Measurements from ENCODE around the gene SLC43A2.
"Not testable (repeated sequence)": the region's sequence is repeated elsewhere in the genome, so short reads cannot be mapped to it uniquely, and the experiment has no call there.

Gene SLC43A2

DNA sequence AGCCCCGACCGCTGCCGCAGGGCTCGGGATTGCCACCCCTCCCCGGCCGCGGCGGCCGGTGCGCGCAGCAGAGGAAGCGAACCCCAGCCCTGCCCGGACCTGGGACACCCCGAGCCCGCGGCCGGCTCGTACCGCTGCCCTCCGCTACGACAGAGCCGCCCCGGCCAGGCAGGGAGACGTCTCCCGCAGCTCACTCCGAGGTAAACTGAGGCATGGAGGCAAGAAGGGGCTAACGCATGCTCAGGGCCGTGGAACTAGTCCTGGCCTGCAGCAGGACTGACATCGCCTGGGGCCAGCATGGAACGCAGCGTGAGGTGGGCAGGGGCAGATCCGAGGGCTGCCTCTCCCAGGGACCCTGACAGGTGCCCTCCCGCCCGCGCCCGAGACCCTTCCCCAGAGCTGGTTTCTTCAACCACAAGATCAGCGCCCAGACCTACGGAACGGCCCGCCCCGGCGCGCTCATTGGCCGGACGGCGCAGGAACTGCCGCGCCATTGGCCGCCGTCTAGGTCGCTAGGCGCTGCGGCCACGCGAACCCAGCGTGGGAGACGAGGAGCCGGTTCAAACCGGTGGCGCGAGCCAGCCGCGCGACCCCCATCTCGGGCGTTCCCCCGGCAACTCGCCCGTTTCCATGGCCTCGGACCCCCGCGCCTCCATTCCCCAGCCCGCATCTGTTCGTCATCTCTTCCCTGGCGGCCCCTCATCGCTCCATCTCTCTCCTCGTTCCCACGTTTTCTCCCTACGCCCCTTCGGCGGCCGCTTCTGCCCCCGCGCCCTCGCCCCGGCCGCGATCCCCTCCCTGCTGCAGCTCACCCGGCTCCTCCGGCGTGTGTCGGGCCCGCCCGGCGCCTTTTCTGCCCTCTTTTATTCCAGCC is at the start of gene SLC43A2:
Gene SLC43A2, minus strand, starts transcription at position 853 of the 874 bp plus-strand sequence. CDS start 960 bp downstream, outside the sequence.
- peak; percentile 79 to 82 for DNase-seq

DNA sequence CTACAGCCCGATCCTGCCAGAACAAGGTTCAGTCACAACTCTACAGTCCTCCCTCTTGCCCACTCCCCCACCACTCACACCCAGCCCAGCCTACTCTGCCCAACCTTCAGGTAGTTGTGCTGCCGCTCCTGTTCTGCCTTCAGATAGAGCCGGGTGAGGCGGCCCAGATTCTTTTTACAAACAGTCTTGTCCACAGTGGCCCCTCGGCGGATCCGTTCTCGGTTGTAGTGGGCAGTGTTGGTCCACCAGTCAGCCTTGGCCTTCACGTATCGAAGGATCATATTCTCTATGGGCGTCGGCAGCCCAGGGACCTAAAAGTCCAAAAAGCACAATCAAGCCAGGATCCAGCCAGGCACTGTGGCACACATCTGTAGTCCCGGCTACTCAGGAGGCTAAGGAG is 47.8 kb upstream of the SLC43A2 start:
- no peak for DNase-seq

DNA sequence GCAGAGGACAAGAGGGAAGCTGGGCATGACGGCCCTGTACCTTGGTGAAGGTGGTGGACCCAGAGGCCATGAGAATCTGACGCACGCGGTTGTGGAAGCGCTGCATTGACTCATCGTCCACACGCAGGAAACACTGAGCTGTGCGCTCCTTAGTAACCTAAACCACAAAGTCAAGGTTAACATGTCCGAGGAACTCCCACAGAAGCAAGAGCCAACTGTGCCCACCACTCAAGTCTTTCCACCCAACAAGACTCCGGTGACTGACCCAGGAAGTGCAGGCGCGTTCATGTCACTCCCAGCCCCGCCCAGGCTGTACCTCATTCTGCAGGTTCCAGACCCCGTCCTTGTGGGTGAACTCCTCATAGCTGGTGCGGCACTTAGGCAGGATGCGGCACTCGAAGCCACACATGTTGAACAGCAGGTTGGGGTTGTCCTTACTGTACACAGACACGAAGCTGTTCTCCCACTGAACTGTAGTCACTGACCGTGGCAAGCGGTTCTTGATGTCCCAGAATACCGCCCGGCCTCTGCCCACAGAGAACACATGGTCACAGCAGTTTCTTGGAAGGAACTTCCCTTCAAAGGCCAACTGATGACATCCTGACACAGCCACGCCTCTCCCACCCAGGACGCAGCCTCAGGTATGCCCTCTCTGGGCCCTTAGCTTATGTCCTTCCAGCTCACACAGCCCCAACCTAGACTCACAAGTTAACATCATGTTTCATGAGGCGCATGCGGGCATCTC is 44.6 kb upstream of the SLC43A2 start:
- DNase-seq: peak; percentile 11 to 63

DNA sequence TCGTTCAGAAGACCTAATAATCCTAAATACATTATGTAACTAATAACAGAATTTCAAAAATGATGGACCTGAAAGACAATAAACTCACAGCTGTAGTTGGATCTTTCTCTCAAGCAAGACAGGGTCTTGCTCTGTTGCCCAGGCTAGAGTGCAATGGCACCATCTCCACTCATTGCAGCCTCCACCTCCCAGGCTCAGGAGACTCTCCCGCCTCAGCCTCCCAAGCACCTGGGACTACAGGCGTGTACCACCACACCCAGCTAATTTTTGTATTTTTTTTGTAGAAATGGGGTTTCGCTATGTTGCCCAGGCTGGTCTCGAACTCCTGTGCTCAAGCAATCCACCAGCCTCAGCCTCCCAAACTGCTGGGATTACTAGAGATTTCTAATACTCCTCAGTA is 35.3 kb upstream of the SLC43A2 start:
- DNase-seq: not testable (repeated sequence)

DNA sequence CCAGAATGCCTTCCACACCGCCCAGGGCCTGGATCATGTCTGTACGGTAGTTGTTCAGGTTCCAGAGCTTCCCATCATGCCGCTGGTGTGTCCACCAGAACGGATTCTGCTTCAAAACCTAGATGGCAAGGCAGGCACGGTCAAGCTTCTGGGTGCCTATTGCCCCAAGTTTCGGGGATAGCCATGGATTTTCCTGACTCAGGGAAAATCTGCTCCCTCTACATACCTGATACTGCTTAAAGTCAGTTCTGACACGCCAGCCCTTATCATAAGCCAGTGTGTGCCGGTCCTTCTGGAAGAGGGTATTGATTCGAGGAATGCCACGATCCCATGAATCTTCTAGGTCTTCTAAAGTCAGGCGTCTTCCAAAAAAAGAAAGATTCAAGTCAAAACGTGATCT is 32.4 kb upstream of the SLC43A2 start:
- DNase-seq: no peak

DNA sequence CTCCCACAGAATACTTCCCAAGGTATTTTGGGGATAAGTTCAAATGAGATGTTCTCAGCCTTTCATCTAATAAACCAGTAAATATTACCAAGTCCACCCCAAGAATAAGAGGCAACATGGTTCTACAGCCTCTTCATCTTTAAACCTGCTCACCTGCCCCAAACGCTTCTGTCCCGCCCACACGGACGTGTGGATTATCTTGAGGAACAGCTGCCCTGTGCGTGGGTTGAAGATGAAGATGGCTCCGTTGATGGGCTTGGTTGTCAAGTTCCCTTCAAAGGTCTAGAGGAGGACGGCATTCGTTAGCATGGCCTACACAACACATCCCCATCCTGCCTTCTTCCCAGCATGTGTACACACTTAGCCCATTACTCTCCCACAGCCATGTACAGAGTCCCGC is 29.5 kb upstream of the SLC43A2 start:
- no peak for DNase-seq

DNA sequence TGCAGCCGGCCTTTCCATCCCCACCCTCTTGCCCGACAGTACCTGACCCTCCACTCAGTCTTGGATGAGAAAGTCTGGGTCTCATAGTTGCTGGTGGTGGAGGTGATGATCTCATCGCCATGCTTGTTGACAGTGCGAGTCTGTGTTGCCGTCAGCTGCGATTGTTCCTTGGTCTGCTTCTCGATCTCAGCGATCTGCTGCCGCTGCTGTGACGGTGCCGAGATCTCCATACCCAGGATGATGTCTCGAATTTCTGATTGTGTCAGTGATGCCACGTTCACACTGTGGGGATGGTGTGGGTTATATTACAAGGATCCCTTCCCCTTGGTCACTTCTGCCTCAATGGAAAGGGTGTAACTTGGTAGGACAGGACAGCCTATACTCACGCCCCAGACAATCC is 25.1 kb upstream of the SLC43A2 start:
- DNase-seq: no peak

DNA sequence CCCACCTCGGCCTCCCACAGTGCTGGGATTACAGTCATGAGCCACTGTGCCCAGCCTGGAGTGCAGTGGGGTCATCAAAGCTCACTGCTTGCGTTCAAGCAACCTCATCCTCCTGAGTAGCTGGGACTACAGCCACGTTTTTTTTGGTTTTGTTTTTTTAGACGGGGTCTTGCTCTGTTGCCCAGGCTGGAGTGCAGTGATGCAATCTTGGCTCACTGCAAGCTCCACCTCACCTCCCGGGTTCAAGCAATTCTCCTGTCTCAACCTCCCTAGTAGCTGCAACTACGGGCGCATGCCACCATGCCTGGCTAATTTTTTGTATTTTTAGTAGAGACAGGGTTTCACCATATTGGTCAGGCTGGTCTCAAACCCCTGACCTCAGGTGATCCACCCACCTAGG is 24.2 kb upstream of the SLC43A2 start:
- not testable (repeated sequence) for DNase-seq

DNA sequence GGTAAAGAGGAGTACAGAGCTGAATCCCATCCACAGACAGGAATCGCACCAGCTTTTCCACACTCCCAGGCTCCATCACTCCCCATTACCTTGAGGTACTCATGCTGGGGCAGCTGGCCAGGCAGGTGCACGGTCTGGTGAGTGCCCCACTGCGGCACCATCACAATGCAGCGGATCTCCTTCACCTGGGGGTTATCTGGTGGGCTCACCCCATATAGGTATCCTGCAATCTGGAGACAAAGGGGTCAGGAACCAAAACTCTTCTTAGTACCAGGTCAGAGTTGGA is 22.9 kb upstream of the SLC43A2 start:
- no peak for DNase-seq

DNA sequence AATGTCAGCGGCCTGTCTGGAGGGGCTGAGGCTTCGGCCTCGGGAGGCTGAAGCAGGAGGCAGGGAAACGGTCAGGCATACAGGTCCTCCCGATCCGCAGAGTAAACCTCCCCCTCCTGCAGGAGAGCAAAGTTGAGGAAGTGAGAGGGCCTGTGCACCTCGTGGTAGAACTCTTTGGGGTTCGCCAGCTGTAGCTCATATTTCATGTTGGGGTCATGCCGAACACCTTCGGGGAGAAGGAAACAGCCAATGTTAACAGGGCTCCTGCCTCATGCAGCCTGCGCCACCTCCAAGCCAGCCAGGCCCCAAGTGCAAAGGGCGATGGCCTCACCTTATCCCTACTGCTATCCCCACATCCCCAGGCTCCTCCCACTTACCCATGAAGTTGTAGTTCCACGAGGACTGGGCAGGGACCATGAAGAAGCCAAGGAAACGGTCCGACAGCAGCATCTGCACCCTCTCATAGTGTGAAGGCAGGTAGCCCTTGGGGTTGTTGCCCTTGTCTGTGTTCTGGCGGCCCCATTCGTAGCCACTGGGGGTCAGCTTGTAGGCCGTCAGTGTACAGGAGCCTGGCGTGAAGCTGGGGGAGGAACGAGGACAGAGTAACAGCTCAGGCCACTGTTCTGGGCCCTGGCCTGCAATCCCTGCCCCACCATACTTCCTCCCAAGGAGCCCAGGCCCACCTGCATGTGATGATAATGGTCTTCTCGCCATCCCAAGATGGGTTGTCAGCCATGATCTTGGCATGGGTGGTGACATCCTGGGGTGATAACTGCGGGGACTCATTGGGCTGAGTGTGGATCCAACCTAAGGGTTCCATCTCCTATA is 22.3 kb upstream of the SLC43A2 start:
- DNase-seq: no peak

DNA sequence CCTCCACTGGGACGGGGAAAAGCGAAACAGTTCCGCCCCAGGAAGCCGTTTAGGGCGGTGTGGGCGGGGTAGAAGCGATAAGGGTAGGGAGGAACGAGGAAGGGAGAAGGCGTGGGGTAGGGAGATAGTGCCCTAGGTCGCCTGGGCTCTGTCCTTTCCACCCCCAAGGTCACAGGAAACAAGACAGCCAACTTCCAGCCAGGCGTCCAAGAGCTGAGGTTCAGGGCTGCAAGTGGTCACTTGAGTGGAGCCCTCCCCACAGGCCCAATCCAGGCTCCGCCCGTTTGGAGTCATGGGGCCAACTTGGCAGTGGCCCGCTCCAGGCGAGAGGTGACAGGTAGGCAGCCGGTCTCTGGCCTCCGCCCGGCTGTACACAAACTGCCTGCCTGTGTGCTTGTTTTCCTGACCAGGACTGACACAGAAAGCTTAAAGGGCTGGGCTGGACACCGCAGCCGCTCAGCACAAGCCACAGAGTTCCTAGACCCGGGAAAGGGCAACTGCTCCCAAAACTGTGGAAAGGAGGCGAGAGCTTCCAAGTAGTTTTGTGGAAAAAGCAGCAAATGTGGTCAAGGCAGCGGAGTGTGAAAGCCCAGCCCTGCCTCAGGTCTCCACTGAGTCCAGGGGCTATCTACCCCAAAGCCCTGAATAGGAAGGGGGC is 21.3 kb upstream of the SLC43A2 start, which contains the start of gene RILP:
Gene RILP, minus strand, starts transcription at position 23 of the 658 bp plus-strand sequence. CDS start 62 bp downstream, outside the sequence.
- DNase-seq: peak; percentile 65 to 70

DNA sequence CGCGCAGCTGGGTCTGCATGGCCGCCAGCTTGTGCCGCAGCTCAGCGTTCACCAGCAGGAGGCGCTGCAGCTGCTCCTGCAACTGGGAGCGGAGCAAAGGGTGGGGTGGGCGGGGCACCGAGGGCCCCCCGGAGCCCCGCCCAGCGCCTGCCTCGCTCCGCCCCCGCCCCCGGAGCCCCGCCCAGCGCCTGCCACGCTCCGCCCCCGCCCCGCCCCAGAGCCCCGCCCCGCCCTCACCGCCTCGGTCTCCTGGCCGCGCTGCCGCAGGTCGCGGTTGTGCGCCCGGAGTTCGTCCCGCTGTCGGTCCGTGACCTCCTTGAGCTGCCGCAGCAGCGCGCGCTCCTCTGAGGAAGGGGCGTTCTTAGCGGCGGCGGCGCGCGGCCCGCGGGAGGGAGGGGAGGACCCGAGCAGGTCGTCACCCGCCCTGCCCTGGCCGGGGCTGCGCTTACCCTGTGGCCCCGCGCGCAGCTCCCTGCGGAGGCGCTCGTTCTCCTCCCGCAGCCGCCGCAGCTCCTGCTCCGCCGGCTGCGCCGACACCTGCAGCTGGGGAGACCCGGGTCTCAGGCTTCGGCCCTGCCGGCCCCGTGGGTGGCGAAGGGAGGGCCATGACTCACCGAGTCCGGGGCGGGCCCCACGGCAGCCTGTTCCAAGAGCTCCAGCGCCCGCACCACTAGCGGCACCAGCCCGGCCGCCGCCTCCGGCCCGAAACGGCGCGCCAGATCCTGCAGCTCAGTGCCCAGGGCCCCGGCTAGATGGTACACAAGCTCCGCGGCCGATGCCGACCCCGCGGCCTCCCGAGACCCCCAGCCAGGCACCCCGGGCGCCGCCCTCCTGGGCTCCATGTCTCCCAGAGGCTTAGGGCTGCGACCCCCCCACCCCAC is 20.6 kb upstream of the SLC43A2 start:
- peak; percentile 90 to 97 for DNase-seq

DNA sequence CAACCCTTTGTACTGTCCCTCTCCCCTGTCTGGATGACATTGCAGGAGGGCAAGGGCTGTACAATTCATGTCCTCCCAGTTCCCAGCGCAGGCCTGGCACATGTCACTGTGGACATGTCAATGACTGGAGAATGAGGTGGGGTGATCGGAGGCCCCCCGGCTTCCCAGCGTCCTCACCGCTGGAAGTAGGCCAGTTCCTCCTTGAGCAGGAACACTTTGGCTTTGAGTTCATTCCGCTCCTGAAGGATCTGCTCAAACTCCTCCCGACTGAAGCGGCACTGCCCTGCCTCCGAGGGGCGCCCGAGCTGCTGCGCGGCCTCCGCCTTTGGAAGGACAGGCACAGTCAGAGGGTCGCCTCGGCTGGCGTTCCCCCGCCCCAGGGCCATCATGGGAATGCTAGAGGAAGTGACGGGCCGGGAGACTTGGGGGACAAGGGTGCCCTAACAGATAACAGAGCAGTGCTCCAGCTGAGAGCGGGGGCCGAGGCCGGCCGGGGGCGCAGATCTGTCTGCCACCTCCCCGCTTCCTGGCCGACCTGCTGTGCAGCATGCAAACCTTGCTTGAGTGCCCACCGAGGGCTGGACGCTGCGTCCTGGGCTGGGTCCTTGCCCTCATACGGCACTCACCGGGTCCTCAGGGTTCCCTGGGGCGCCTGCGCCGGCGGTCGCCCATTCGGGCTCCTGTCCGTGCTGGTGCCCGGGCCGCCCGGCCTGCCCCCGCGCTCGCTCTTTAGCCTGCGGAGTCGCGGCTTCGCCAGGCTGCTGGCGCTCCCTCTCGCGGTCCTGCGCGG is 19.7 kb upstream of the SLC43A2 start:
- DNase-seq: peak in 1 of 2 donors; percentile 36

DNA sequence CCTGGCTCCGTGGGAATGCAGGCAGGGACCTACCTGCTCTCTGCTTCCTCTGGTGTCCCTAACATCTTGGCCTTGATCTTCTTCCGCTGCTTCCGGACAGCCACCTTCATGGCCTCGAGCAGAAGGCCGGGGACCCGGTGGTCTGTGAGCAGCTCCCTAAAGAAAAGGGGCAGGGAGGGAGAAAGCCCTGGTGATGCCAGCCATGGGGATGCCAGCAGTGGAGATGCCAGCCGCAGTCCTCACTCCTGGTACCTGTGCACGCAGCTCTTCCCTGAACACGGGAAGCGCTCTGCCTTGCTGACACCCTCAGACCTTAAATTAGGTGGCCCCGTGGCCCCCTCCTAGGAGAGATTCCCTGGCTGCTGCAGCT is 19.2 kb upstream of the SLC43A2 start:
- no peak for DNase-seq

DNA sequence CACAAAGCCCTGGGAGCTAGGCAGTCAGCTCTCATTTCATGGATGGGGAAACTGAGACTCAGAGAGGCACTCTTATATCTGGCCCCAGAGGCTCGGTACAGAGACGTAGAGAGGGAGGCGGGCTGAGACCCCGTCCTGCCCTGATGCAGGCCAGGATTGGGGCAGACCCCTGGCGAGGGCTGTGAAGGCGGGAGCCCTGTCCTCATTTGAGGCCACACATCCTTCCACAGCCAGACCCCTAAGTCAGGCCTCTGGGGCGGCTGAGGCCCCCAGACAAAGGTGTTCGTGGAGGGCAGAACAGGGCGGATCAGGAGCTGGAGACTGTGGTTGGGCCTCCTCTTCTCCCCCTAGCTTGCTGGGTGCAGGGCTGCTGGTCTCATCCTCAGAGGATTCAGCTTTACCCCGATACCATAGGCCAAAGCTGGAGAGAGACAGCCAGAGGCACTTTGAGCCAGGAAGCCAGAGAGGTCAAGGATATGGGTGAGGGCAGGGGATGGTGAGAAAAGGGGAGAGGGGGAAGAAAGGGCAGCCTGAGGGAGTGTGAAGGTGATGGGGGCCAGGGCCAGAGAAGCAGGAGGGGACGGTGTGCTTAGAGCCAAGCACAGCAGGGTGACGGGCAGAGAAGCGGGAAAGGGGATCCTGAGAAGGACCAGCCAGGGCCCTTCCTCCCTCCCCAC is 17.7 kb upstream of the SLC43A2 start:
- no peak for DNase-seq

DNA sequence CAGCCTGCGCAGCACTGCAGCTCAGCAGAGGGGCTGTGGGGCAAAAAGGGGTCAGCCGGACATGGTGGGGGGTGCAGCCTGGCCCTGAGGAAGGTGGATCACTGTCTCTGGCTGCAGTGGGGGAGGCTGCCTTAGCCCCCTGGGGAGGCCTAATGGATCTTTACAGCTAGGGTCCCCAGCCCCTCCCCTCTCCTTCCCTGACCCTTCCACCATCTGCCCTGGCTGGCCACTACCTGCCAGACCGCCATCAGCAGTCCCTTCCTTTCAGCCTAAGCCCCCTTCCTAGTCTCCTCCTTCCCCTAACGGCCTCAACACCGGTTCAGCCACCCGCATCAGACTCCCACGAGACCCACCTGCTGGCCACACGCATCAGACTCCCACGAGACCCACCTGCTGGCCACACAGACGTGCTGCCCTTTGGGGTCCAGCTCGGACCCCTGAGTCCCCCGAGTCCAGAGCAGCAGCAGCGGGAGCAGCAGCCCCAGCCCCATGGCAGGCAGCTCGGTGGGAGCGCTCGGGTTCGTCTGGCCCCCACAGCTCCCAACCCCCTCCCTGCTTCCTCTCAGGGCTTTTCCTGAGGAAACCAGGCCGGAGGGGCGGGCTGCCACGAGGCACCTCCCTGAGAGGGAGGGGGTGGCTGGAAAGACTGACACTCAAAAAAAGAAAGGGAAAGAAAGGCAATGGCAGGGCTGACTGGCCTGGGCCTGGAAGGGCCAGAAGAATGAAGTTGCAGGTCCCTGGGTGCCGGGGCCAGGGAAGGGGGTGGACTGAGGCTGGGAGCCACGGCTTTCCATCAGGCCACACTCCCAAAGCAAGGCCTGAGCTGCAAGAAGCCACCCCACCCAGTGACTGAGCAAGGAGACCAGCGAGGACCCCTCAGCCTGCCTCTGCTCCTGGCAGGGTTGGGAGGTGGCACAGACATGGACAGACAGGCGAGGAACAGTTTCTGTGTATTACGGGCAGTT is 16.9 kb upstream of the SLC43A2 start, which contains the start of gene SCARF1:
Gene SCARF1, minus strand, starts transcription at position 526 of the 965 bp plus-strand sequence. Its CDS starts 35 bp downstream, at position 491.
- DNase-seq: peak; percentile 73 to 79

DNA sequence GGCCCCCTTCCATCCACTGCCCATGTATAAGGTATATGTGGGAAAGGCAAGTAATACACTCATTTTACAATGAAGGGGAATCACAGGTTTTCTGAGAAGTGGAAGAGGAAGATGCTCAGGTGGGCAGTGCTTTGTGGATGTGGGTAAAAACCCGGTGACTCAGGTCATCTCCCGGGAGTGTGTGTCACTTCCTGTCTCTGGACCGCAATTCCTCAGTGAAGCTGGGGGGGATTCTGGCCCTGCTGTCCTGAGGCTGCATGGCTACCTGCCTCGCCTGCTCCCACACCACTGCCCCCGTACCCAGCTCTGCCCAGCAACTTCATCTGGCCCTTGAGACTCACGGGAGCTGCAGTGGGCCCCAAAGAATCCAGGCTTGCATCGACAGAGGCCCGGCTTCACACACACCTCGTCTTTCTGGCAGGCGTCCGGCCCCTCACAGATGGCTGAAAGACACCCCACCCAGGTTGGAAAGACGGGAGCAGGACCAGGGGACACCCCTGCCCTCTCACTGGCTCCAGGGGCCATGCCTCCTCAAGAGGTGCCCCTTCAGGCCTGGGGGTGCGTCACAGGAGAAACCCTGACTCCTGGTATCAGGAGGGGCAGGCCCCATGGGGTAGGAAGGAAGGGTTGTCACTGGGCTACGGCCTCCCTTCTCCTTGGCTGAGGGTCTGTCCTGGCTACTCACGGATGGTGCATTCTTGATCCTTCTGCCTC is 16.0 kb upstream of the SLC43A2 start:
- DNase-seq: peak; percentile 58 to 88

DNA sequence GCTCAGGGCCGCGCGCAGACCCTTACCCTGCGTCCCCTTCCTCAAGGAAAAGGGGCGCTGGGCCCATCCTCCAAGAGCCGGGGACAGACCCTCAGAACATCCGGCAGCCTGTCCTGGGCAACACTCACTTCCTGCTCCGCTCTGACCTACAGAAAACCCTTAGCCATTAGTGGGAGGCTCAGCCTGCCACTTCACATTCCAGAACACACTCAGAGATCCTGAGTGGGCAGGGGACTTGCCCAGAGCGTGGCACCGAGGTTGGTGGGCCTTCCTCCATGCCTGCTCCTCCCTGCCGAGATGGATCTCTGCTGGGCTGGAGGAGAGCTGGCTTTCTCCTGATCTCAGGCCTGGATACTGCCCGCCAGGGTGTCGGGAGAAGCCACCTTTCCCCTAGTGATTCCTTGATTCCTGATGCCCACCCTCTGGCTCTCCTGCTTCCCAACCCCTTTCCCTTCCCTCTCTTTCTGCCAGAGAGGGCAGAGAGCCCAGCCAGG is 15.4 kb upstream of the SLC43A2 start:
- peak; percentile 58 to 84 for DNase-seq
